Right lobe of liver (tissue), 4 donors: ENCODE results near the gene CDC73.

ENCODE experiments used
- CTCF ChIP-seq, 4 donors: fragments of 200-600 bp in 3 of 4; fragments of 450-650 bp in 1 of 4; IDR thresholded peaks; one replicate each; pipeline versions ENCODE4 v1.5.1 to v1.8.0; 2016 to 2022; ENCODE audit warnings: antibody characterized with exemption in 4 of 4, mild to moderate bottlenecking in 2 of 4
- POLR2A ChIP-seq: fragments of 450-650 bp; IDR thresholded peaks from one replicate; pipeline ENCODE4 v1.6.1; 2017; ENCODE audit warnings: antibody characterized with exemption, mild to moderate bottlenecking
- donor health status: DM: no; HTN: no; CAD: no.
- donor health status: DM: no; HTN: no; CAD: no.
- donor health status: DM: no; HTN: yes; CAD: no.

- TF ChIP-seq CTCF (IDR thresholded peaks at IDR 0.05) (peak in 2 of 4 donors; percentile 14 to 21), POLR2A (no peak)
Measured at GRCh38 chr1:193190096-193190744, 68.4 kb downstream of the CDC73 start.
